Bronchial epithelial cell (primary cell): ENCODE measurements around the gene SPDYC. TPM values are rescaled to one million over a fixed set of nuclear protein-coding genes. Genes with fewer than 3 reads are reported as not detected.

Source experiments
- DNase-seq: peaks from one replicate; pipeline ENCODE4 v3.0.0-alpha.2; 2010; ENCODE audit warnings: low read depth
- FAIRE-seq: peaks from 2 replicates; lab custom pipeline; 2011; peaks lifted over from hg19 to GRCh38; lab: Jason Lieb, UNC
- H3K27me3 ChIP-seq: 2 replicates; pipeline ENCODE4 v1.5.1; 2011; ENCODE audit warnings: low read length; ENCODE audit not compliant: control insufficient read depth, insufficient read depth
- H3K36me3 ChIP-seq: 2 replicates; pipeline ENCODE4 v1.5.1; 2011; ENCODE audit warnings: low read length; ENCODE audit not compliant: control insufficient read depth, insufficient read depth
- H3K4me3 ChIP-seq: 2 replicates; pipeline ENCODE4 v1.5.1; 2011; ENCODE audit warnings: mild to moderate bottlenecking, low read depth, low read length, control low read depth
- CTCF ChIP-seq: IDR thresholded peaks from 2 replicates; pipeline ENCODE4 v1.5.1; 2011; ENCODE audit warnings: mild to moderate bottlenecking, moderate library complexity, low read length, control low read depth, inconsistent platforms; ENCODE audit not compliant: insufficient read depth, severe bottlenecking
- total RNA-seq: library from RNA; depleted of rRNA; stranded (reverse); fragments of >200 nt; gene quantifications from 2 replicates; pipeline ENCODE4 v1.2.1, GENCODE V29; 2014

The SPDYC gene
- total RNA-seq, 1 donor from 2014 or later, result not detected

GRCh38 chr11:65216830-65217229 is 46.8 kb downstream of the SPDYC start:
- Histone ChIP-seq H3K4me3 (no peak overlapping the region), H3K36me3 (peaks cover 6% of the 10 kb centered on the region), H3K27me3 (no peaks in the 10 kb centered on the region)
- DNase-seq (no peak), FAIRE-seq (no peak)
- TF ChIP-seq CTCF, result no peak

- FAIRE-seq (no peak), DNase-seq (no peak)
- TF ChIP-seq CTCF, result no peak
- peaks cover 6% of the 10 kb centered on the region for H3K36me3 ChIP-seq
- H3K27me3 ChIP-seq, result no peaks in the 10 kb centered on the region
- no peak overlapping the region for H3K4me3 ChIP-seq
Measured at GRCh38 chr11:65217441-65218423, 47.7 kb downstream of the SPDYC start.

- TF ChIP-seq CTCF, result no peak
- FAIRE-seq, result no peak
- no peak for DNase-seq
- no peak overlapping the region for H3K4me3 ChIP-seq
- H3K36me3 ChIP-seq, result peaks cover 9% of the 10 kb centered on the region
- no peaks in the 10 kb centered on the region for H3K27me3 ChIP-seq
Measured at GRCh38 chr11:65218446-65218845, 48.4 kb downstream of the SPDYC start.

- DNase-seq, result no peak
- H3K27me3 ChIP-seq, result no peaks in the 10 kb centered on the region
- peaks cover 11% of the 10 kb centered on the region for H3K36me3 ChIP-seq
- TF ChIP-seq CTCF, result no peak
- no peak for FAIRE-seq
- H3K4me3 ChIP-seq, result no peak overlapping the region
Measured at GRCh38 chr11:65219930-65220213, 49.8 kb downstream of the SPDYC start.

GRCh38 chr11:65221026-65221425 is 51.0 kb downstream of the SPDYC start:
- Histone ChIP-seq H3K36me3 (peaks cover 11% of the 10 kb centered on the region), H3K4me3 (no peak overlapping the region), H3K27me3 (no peaks in the 10 kb centered on the region)
- no peak for TF ChIP-seq CTCF
- no peak for FAIRE-seq
- DNase-seq, result no peak

Other genes starting within 250 kb of the SPDYC start
- 8.2 and 14.3 TPM in 2 replicates for gene PPP2R5B, start 245.5 kb upstream of the SPDYC start, total RNA-seq
- not detected in 2 replicates for gene GPHA2, start 234.3 kb upstream of the SPDYC start, total RNA-seq
- not detected in 2 replicates for gene MAJIN, start 198.1 kb upstream of the SPDYC start, total RNA-seq
- under 0.01 and 0.26 TPM in 2 replicates for gene BATF2, start 173.3 kb upstream of the SPDYC start, total RNA-seq
- gene ARL2, start 156.1 kb upstream of the SPDYC start, total RNA-seq, result 71.0 and 76.1 TPM in 2 replicates
- 15.5 and 18.1 TPM in 2 replicates for gene SNX15, start 142.8 kb upstream of the SPDYC start, total RNA-seq
- gene SAC3D1, start 129.0 kb upstream of the SPDYC start, total RNA-seq, result 10.4 and 15.5 TPM in 2 replicates
- 16.6 and 22.7 TPM in 2 replicates for gene NAALADL1, start 111.7 kb upstream of the SPDYC start, total RNA-seq
- 0.26 and 0.53 TPM in 2 replicates for gene CDCA5, start 86.2 kb upstream of the SPDYC start, total RNA-seq
- 34.2 and 52.4 TPM in 2 replicates for gene ZFPL1, start 86.0 kb upstream of the SPDYC start, total RNA-seq
- gene VPS51, start 74.0 kb upstream of the SPDYC start, total RNA-seq, result 157 and 203 TPM in 2 replicates
- gene TM7SF2, start 58.4 kb upstream of the SPDYC start, total RNA-seq, result 15.0 and 49.8 TPM in 2 replicates
- 11.0 and 11.1 TPM in 2 replicates for gene ZNHIT2, start 52.5 kb upstream of the SPDYC start, total RNA-seq
- 439 and 539 TPM in 2 replicates for gene FAU, start 48.1 kb upstream of the SPDYC start, total RNA-seq
- gene MRPL49, start 47.9 kb upstream of the SPDYC start, total RNA-seq, result 36.2 and 42.1 TPM in 2 replicates
- 11.6 and 19.7 TPM in 2 replicates for gene SYVN1, start 35.7 kb upstream of the SPDYC start, total RNA-seq
- gene CAPN1, start 11.7 kb downstream of the SPDYC start, total RNA-seq, result 136 and 165 TPM in 2 replicates
- gene POLA2, start 91.7 kb downstream of the SPDYC start, total RNA-seq, result 1.3 and 1.6 TPM in 2 replicates
- 1.9 and 2.4 TPM in 2 replicates for gene CDC42EP2, start 144.6 kb downstream of the SPDYC start, total RNA-seq
- 16.8 and 18.2 TPM in 2 replicates for gene DPF2, start 163.6 kb downstream of the SPDYC start, total RNA-seq
- gene TIGD3, start 184.5 kb downstream of the SPDYC start, total RNA-seq, result 0.26 TPM in 2 replicates
- 0.26 and 0.77 TPM in 2 replicates for gene SLC25A45, start 212.4 kb downstream of the SPDYC start, total RNA-seq
- gene FRMD8, start 216.4 kb downstream of the SPDYC start, total RNA-seq, result 21.9 and 66.6 TPM in 2 replicates